ENCODE results near the gene MRS2. TPM values are rescaled to one million over a fixed set of nuclear protein-coding genes. Genes with fewer than 3 reads are reported as not detected.

Gene MRS2
- total and polyA plus RNA-seq, 8 donors = 27.3 to 33.2 (median 31.7) TPM

GRCh38 chr6:24454452-24454851 is 51.7 kb downstream of the MRS2 start:
- ATAC-seq (no peak), DNase-seq (no peak)
- H3K4me3 ChIP-seq = no peak overlapping the region
- intact Hi-C loops (cut with DNase I) = no loop called here
- H3K36me3 ChIP-seq = no peaks in the 10 kb centered on the region
- H3K9me3 ChIP-seq = no peaks in the 10 kb centered on the region
- TF ChIP-seq, protein P1, sequence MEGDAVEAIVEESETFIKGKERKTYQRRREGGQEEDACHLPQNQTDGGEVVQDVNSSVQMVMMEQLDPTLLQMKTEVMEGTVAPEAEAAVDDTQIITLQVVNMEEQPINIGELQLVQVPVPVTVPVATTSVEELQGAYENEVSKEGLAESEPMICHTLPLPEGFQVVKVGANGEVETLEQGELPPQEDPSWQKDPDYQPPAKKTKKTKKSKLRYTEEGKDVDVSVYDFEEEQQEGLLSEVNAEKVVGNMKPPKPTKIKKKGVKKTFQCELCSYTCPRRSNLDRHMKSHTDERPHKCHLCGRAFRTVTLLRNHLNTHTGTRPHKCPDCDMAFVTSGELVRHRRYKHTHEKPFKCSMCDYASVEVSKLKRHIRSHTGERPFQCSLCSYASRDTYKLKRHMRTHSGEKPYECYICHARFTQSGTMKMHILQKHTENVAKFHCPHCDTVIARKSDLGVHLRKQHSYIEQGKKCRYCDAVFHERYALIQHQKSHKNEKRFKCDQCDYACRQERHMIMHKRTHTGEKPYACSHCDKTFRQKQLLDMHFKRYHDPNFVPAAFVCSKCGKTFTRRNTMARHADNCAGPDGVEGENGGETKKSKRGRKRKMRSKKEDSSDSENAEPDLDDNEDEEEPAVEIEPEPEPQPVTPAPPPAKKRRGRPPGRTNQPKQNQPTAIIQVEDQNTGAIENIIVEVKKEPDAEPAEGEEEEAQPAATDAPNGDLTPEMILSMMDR (IDR thresholded peaks at IDR 0.05) = no peak
- H3K27ac ChIP-seq = no peak overlapping the region
- no peaks in the 10 kb centered on the region for H3K27me3 ChIP-seq
- no peaks in the 10 kb centered on the region for H3K4me1 ChIP-seq

DNA sequence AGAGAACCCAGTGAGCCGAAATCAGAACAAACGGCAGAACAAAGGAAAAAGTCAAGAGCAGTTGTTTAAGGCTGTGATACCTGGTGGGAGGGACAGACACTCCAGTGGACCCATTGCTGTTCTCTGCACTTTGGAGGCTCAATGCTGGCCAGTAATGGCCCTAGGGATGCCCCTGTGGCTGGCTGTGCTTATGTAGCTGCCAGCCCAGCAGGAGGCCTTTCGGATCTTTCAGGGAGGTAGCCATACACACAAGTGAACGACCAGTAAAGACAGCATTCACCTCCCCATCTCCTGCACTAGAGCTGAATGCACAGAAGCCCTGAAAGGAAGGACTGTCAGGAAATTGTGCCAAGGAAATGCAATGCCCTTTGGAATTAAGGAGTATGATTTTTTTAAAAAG is 52.3 kb downstream of the MRS2 start:
- no peak overlapping the region for H3K27ac ChIP-seq
- no peak for DNase-seq
- TF ChIP-seq, protein P1 (IDR thresholded peaks at IDR 0.05) = no peak
- H3K9me3 ChIP-seq = no peaks in the 10 kb centered on the region
- H3K27me3 ChIP-seq = no peaks in the 10 kb centered on the region
- H3K36me3 ChIP-seq = no peaks in the 10 kb centered on the region
- intact Hi-C loops (cut with DNase I) = no loop called here
- ATAC-seq = no peak
- H3K4me1 ChIP-seq = no peaks in the 10 kb centered on the region
- no peak overlapping the region for H3K4me3 ChIP-seq

GRCh38 chr6:24458134-24458533 is 55.4 kb downstream of the MRS2 start:
- TF ChIP-seq, protein P1 (IDR thresholded peaks at IDR 0.05) = no peak
- intact Hi-C loops (cut with DNase I) = no loop called here
- H3K36me3 ChIP-seq = no peaks in the 10 kb centered on the region
- no peak overlapping the region for H3K27ac ChIP-seq
- ATAC-seq = no peak
- H3K27me3 ChIP-seq = no peaks in the 10 kb centered on the region
- H3K4me3 ChIP-seq = no peak overlapping the region
- H3K9me3 ChIP-seq = no peaks in the 10 kb centered on the region
- DNase-seq = no peak
- no peaks in the 10 kb centered on the region for H3K4me1 ChIP-seq

- intact Hi-C loops (cut with DNase I) = no loop called here
- Histone ChIP-seq H3K27me3 (no peaks in the 10 kb centered on the region), H3K36me3 (no peaks in the 10 kb centered on the region), H3K4me3 (no peak overlapping the region), H3K27ac (no peak overlapping the region), H3K9me3 (no peaks in the 10 kb centered on the region), H3K4me1 (no peaks in the 10 kb centered on the region)
- DNase-seq (no peak), ATAC-seq (no peak)
- TF ChIP-seq, protein P1 (IDR thresholded peaks at IDR 0.05) = no peak
Observed at GRCh38 chr6:24458941-24459340, 56.2 kb downstream of the MRS2 start.

GRCh38 chr6:24460966-24461365 is 58.2 kb downstream of the MRS2 start:
- TF ChIP-seq, protein P1 (IDR thresholded peaks at IDR 0.05) = no peak
- no peaks in the 10 kb centered on the region for H3K4me1 ChIP-seq
- no peaks in the 10 kb centered on the region for H3K9me3 ChIP-seq
- H3K4me3 ChIP-seq = no peak overlapping the region
- no peak for DNase-seq
- H3K27ac ChIP-seq = no peak overlapping the region
- intact Hi-C loops (cut with DNase I) = no loop called here
- no peak for ATAC-seq
- H3K36me3 ChIP-seq = no peaks in the 10 kb centered on the region
- H3K27me3 ChIP-seq = no peaks in the 10 kb centered on the region
